Vagina (tissue), 2 donors: ENCODE data around the gene SLC16A1. TPM values are rescaled to one million over a fixed set of nuclear protein-coding genes. Genes with fewer than 3 reads are reported as not detected.

Experiments used
- DNase-seq, 2 donors: peaks; one replicate each; pipeline ENCODE4 v3.0.0-alpha.2; 2017; ENCODE audit errors: extremely low spot score in 2 of 2
- H3K27ac ChIP-seq: fragments of 200-600 bp; sonication (generic); one replicate; pipeline ENCODE4 v1.5.1; 2019
- H3K27me3 ChIP-seq: fragments of 200-600 bp; sonication (generic); one replicate; pipeline ENCODE4 v1.5.1; 2019
- H3K36me3 ChIP-seq, 2 donors: fragments of 200-600 bp; sonication (generic); one replicate each; pipeline ENCODE4 v1.5.1; 2017 to 2019
- H3K4me1 ChIP-seq: fragments of 200-600 bp; sonication (generic); one replicate; pipeline ENCODE4 v1.5.1; 2019
- H3K4me3 ChIP-seq, 2 donors: fragments of 200-600 bp; sonication (generic); 1 replicate in 1 of 2; 2 replicates in 1 of 2; pipeline ENCODE4 v1.5.1; 2016 to 2019
- H3K9me3 ChIP-seq: fragments of 200-600 bp; sonication (generic); one replicate; pipeline ENCODE4 v1.5.1; 2019
- POLR2A ChIP-seq, 2 donors: fragments of 450-650 bp; IDR thresholded peaks; one replicate each; pipeline ENCODE4 v1.6.1; 2017; ENCODE audit warnings: antibody characterized with exemption in 2 of 2, mild to moderate bottlenecking in 2 of 2, moderate library complexity in 2 of 2
- POLR2AphosphoS5 ChIP-seq, 2 donors: sonication (generic); formaldehyde crosslinking; IDR thresholded peaks; one replicate each; pipeline ENCODE4 v1.9.0; 2017; ENCODE audit warnings: antibody characterized with exemption in 2 of 2, mild to moderate bottlenecking in 2 of 2, low read depth in 1 of 2; ENCODE audit not compliant: insufficient read depth in 1 of 2
- intact Hi-C: fragments of 100-400 bp; cut with DNase I; formaldehyde crosslinking; loops from one replicate; pipeline ENCODE4 v1.15.1; 2023
- total RNA-seq: library from RNA; depleted of rRNA; stranded (reverse); fragments of >200 nt; gene quantifications from one replicate; pipeline ENCODE4 v1.2.3, GENCODE V29; 2016
- TF ChIP-seq, protein P1 (sequence below), 3 experiments: fragments of 450-650 bp in 2 of 3; fragments of 200-600 bp in 1 of 3; sonication (generic) in 1 of 3; IDR thresholded peaks; one replicate each; pipeline ENCODE4 v1.5.1; 2017 to 2019; ENCODE audit warnings: antibody characterized with exemption in 3 of 3, mild to moderate bottlenecking in 2 of 3, moderate library complexity in 2 of 3

SLC16A1 gene
- total RNA-seq, 1 donor from 2014 or later = 12.8 TPM

GRCh38 chr1:112923234-112923958, 32.6 kb downstream of the SLC16A1 start:
- Histone ChIP-seq H3K9me3 (no peaks in the 10 kb centered on the region), H3K4me1 (no peaks in the 10 kb centered on the region), H3K27me3 (no peaks in the 10 kb centered on the region), H3K27ac (no peak overlapping the region), H3K36me3 (no peaks in the 10 kb centered on the region), H3K4me3 (no peak overlapping the region)
- intact Hi-C loops = no loop called here
- DNase-seq = no peak
- TF ChIP-seq POLR2AphosphoS5 (IDR thresholded peaks at IDR 0.05; ENCODE audit: insufficient read depth in 1 of 2, low read depth in 1 of 2) (no peak), POLR2A (IDR thresholded peaks at IDR 0.05) (no peak)
- TF ChIP-seq, protein P1, sequence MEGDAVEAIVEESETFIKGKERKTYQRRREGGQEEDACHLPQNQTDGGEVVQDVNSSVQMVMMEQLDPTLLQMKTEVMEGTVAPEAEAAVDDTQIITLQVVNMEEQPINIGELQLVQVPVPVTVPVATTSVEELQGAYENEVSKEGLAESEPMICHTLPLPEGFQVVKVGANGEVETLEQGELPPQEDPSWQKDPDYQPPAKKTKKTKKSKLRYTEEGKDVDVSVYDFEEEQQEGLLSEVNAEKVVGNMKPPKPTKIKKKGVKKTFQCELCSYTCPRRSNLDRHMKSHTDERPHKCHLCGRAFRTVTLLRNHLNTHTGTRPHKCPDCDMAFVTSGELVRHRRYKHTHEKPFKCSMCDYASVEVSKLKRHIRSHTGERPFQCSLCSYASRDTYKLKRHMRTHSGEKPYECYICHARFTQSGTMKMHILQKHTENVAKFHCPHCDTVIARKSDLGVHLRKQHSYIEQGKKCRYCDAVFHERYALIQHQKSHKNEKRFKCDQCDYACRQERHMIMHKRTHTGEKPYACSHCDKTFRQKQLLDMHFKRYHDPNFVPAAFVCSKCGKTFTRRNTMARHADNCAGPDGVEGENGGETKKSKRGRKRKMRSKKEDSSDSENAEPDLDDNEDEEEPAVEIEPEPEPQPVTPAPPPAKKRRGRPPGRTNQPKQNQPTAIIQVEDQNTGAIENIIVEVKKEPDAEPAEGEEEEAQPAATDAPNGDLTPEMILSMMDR (IDR thresholded peaks at IDR 0.05) = no peak

DNA sequence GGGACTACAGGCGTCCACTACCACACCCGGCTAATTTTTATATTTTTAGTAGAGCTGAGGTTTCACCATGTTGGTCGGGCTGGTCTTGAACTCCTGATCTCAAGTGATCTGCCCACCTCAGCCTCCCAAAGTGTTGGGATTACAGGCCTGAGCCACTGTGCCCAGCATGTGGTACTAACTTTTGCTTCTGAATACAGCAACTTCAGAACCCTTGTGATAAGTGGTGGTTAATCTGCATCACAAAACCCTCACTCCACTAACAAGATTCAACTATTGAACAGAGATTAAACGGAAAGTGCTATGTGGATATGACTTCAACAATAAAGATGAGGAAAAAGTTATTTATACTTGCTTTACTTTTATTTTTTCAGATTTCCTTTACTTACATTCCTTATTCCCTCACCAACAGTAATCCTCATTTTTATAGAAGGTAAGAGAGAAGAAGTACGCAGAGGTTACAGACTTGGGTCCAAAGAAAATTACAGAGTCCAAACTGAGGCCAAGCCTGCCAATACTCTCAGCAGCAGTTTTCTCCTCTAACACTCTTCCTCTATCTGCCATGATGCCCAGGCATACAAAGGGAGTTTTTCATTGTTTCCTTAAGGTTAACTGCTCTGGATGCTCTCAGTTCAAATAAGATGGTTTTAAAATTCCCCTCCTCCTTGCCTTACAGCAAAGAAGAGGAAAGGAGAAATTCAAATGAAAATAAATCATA, 44.3 kb downstream of the SLC16A1 start:
- DNase-seq = no peak
- peaks cover 0 to 2% of the 10 kb centered on the region in 2 donors for H3K36me3 ChIP-seq
- H3K9me3 ChIP-seq = no peaks in the 10 kb centered on the region
- intact Hi-C loops = no loop called here
- no peaks in the 10 kb centered on the region for H3K27me3 ChIP-seq
- TF ChIP-seq POLR2A (IDR thresholded peaks at IDR 0.05) = no peak
- TF ChIP-seq, protein P1 (IDR thresholded peaks at IDR 0.05) = no peak
- no peaks in the 10 kb centered on the region for H3K4me1 ChIP-seq
- no peak overlapping the region for H3K27ac ChIP-seq
- H3K4me3 ChIP-seq = no peak overlapping the region

DNA sequence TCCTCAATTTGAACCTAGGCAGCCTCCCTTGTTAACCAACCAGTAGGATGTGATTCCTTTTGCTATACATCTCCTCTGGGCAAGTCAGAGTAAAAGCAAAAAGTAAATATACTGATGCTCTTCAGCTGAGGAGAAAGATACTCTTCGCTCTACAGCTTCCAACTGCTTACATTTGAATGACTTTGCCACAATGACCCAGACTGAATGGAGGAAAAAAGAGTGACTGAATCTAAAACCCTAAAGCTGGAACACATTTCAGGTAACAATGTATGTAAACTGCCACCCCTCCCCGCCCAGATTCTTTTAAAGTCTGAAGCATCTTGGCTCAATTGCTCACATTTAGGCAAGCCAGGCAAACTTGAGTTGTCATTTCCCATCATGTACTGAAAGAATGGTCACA, 46.1 kb downstream of the SLC16A1 start:
- TF ChIP-seq, protein P1 (IDR thresholded peaks at IDR 0.05) = no peak
- TF ChIP-seq POLR2A (IDR thresholded peaks at IDR 0.05) = no peak
- Histone ChIP-seq H3K36me3 (no peaks in the 10 kb centered on the region), H3K4me3 (no peak overlapping the region), H3K27me3 (no peaks in the 10 kb centered on the region), H3K9me3 (no peaks in the 10 kb centered on the region), H3K4me1 (peaks cover 16% of the 10 kb centered on the region), H3K27ac (no peak overlapping the region)
- intact Hi-C loops = no loop called here
- no peak for DNase-seq

DNA sequence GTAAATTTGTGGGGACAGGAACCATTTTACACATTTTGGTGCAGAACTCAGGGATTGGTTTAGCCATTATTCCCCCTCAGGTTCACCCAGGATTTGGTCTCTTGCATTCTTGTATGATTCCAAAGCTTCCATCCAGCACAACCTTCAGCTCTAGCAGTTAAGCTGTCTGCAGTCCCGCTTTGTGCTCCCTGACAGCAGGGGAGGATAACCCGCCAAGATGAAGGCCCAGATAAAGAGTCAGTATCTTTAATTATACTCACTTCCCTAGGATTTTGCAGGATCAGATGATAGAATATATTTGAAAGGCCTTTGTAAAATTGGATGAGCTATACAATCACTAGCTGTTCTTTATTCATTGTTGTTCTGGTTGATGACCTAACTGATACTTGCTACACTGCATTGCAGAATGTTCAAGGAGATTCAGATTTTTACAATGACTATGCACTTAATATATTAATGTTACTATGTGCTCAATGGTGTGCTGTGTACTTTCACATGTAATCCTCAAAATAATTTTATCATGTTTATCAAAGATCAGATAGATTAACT, 49.8 kb downstream of the SLC16A1 start:
- Histone ChIP-seq H3K36me3 (no peaks in the 10 kb centered on the region), H3K4me3 (no peak overlapping the region), H3K27ac (no peak overlapping the region), H3K9me3 (no peaks in the 10 kb centered on the region), H3K27me3 (no peaks in the 10 kb centered on the region), H3K4me1 (peaks cover 30% of the 10 kb centered on the region)
- intact Hi-C loops = no loop called here
- no peak for DNase-seq
- TF ChIP-seq, protein P1 (IDR thresholded peaks at IDR 0.05) = no peak
- TF ChIP-seq POLR2A (IDR thresholded peaks at IDR 0.05) = no peak
- no peak for TF ChIP-seq POLR2AphosphoS5 (IDR thresholded peaks at IDR 0.05; ENCODE audit: insufficient read depth in 1 of 2, low read depth in 1 of 2)
